Ovary (tissue), 9 donors: ENCODE results near the gene XAGE3. TPM values are rescaled to one million over a fixed set of nuclear protein-coding genes. Genes with fewer than 3 reads are reported as not detected.

Source experiments
- DNase-seq, 5 donors: peaks; one replicate each; pipeline ENCODE4 v3.0.0-alpha.2; 2019 to 2020
- H3K27ac ChIP-seq, 2 donors: fragments of 200-600 bp; one replicate each; pipeline versions ENCODE4 v1.5.1 to v1.8.0; 2019 to 2022
- H3K27me3 ChIP-seq: fragments of 200-600 bp; one replicate; pipeline ENCODE4 v1.8.0; 2022
- H3K36me3 ChIP-seq: fragments of 200-600 bp; sonication (generic); one replicate; pipeline ENCODE4 v1.5.1; 2019
- H3K4me1 ChIP-seq: one replicate; pipeline ENCODE4 v1.8.1; 2013; ENCODE audit warnings: mild to moderate bottlenecking, moderate library complexity; ENCODE audit not compliant: insufficient read depth
- H3K4me3 ChIP-seq: fragments of 200-600 bp; sonication (generic); one replicate; pipeline ENCODE4 v1.5.1; 2017
- H3K9me3 ChIP-seq, 2 donors: fragments of 200-600 bp in 1 of 2; sonication (generic) in 1 of 2; one replicate each; pipeline versions ENCODE4 v1.5.1 to v1.8.1; 2013 to 2019; ENCODE audit warnings: mild to moderate bottlenecking in 1 of 2, moderate library complexity in 1 of 2
- EP300 ChIP-seq: sonication (generic); formaldehyde crosslinking; IDR thresholded peaks from one replicate; pipeline ENCODE4 v1.6.1; 2017; ENCODE audit warnings: antibody characterized with exemption
- POLR2A ChIP-seq: fragments of 450-650 bp; IDR thresholded peaks from one replicate; pipeline ENCODE4 v1.6.1; 2017; ENCODE audit warnings: antibody characterized with exemption, mild to moderate bottlenecking, moderate library complexity
- WGBS, 3 donors: extraction: QIAGEN DNeasy Blood & Tissue Kit in 1 of 3; methylation state at CpG; one replicate each; pipeline versions ENCODE4 v1.1.5 to v1.1.7; 2013 to 2017; 5-methylcytosine and 5-hydroxymethylcytosine counted together
- intact Hi-C, 4 donors: fragments of 100-400 bp; cut with DNase I; formaldehyde crosslinking; loops; one replicate each; pipeline versions ENCODE4 v1.11.0 to v1.15.1; 2022 to 2023
- polyA plus RNA-seq, 2 donors: library from polyadenylated mRNA; stranded (reverse); fragments of 200-250 nt in 1 of 2; fragments of 350-450 nt in 1 of 2; fragmentation: Illumina TruSeq in 1 of 2; extraction: RNeasy Lipid Tissue Mini Kit (QIAGEN cat#74804) in 1 of 2; gene quantifications; one replicate each; pipeline ENCODE4 v1.2.3, GENCODE V29; 2013 to 2014
- total RNA-seq, 7 donors: library from RNA; depleted of rRNA in 2 of 7; stranded (reverse); fragments of >200 nt in 2 of 7; fragmentation: NEBNext Ultra II Directional in 3 of 7; extraction: Animal tissue kit (Norgen Biotek cat#: 25700) in 3 of 7; gene quantifications; one replicate each; pipeline versions ENCODE4 v1.1.0 to v1.2.4, GENCODE V29; 2016 to 2023
- TF ChIP-seq, protein P1 (sequence below), 3 donors: fragments of 450-650 bp in 2 of 3; fragments of 200-600 bp in 1 of 3; IDR thresholded peaks; one replicate each; pipeline versions ENCODE4 v1.5.1 to v1.8.0; 2016 to 2022; ENCODE audit warnings: antibody characterized with exemption in 3 of 3, mild to moderate bottlenecking in 1 of 3
- donor health status: DM: no; HTN: no; CAD: no; lungs with moderate emphysema.
- donor health status: DM: no; HTN: no; CAD: no.
- donor health status: Bipolar disorder and iron deficiency.
- donor health status: DM: yes; HTN: yes; CAD: no.
- donor health status: DM: no; HTN: no; CAD: no.
- donor health status: DM: yes; HTN: yes; CAD: no.

Gene XAGE3
- total and polyA plus RNA-seq, 9 donors, result not detected

DNA sequence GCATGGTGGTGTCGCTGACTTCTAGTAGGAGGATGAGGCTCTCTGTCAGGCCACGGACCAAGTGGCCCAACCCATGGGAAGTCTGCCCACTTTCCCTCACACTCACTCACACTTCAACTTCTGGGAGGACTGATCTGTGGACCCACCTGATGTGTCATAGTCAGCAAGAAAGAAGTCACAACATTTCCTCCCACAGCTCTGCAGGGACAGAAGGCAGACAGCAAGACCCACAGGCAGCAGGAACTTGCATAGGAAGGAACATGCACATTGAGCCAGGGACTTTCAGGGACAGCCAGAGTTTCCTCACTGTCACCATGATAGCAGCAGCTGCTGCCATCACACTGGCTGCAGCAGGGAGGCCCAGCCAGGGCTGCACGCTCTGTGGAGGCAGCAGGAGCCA lies 37.3 kb downstream of the XAGE3 start:
- no peak overlapping the region for H3K27ac ChIP-seq
- H3K4me1 ChIP-seq, result no peaks in the 10 kb centered on the region
- TF ChIP-seq POLR2A, result no peak
- TF ChIP-seq EP300, result no peak
- TF ChIP-seq, protein P1, sequence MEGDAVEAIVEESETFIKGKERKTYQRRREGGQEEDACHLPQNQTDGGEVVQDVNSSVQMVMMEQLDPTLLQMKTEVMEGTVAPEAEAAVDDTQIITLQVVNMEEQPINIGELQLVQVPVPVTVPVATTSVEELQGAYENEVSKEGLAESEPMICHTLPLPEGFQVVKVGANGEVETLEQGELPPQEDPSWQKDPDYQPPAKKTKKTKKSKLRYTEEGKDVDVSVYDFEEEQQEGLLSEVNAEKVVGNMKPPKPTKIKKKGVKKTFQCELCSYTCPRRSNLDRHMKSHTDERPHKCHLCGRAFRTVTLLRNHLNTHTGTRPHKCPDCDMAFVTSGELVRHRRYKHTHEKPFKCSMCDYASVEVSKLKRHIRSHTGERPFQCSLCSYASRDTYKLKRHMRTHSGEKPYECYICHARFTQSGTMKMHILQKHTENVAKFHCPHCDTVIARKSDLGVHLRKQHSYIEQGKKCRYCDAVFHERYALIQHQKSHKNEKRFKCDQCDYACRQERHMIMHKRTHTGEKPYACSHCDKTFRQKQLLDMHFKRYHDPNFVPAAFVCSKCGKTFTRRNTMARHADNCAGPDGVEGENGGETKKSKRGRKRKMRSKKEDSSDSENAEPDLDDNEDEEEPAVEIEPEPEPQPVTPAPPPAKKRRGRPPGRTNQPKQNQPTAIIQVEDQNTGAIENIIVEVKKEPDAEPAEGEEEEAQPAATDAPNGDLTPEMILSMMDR (IDR thresholded peaks at IDR 0.05), result no peak
- H3K27me3 ChIP-seq, result no peaks in the 10 kb centered on the region
- intact Hi-C loops, result no loop called here
- H3K4me3 ChIP-seq, result no peak overlapping the region
- no peaks in the 10 kb centered on the region for H3K9me3 ChIP-seq
- no peaks in the 10 kb centered on the region for H3K36me3 ChIP-seq
- DNase-seq, result no peak
- WGBS, 3 donors, result 36 to 45% (median 42%) methylated on average over 3 of the region's 3 CpGs

DNA sequence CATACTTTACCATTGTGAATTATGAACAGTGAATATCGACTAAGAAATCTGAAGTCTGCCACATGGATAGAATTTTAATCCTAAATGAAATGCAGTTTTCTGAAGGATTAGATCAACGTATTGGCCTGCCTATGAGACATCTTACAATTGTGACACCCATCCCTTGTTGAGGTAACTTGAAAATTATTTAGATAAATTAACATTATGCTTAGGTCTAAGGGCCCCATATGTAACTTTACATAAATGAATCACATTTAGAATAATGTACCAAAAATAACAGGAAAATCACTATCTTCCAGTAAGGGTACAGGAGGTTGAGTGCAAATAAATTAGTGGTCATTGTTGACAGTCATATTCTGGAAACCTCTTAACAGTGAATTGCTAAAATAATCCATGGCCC lies 43.3 kb downstream of the XAGE3 start:
- intact Hi-C loops, result no loop called here
- Histone ChIP-seq H3K36me3 (no peaks in the 10 kb centered on the region), H3K4me3 (no peak overlapping the region), H3K27ac (no peak overlapping the region), H3K9me3 (no peaks in the 10 kb centered on the region), H3K4me1 (no peaks in the 10 kb centered on the region), H3K27me3 (no peaks in the 10 kb centered on the region)
- TF ChIP-seq EP300 (no peak), POLR2A (no peak)
- TF ChIP-seq, protein P1 (IDR thresholded peaks at IDR 0.05), result no peak
- 49 to 62% (median 60%) methylated on average over 2 of the region's 2 CpGs for WGBS, 3 donors
- DNase-seq, result no peak

GRCh38 chrX:52821079-52821760 lies 46.7 kb downstream of the XAGE3 start:
- intact Hi-C loops, result no loop called here
- WGBS, 3 donors, result 70 to 75% (median 70%) methylated on average over 11 of the region's 11 CpGs
- no peaks in the 10 kb centered on the region for H3K27me3 ChIP-seq
- H3K4me1 ChIP-seq, result no peaks in the 10 kb centered on the region
- no peaks in the 10 kb centered on the region for H3K9me3 ChIP-seq
- no peak for DNase-seq
- no peak for TF ChIP-seq POLR2A
- no peak for TF ChIP-seq EP300
- TF ChIP-seq, protein P1 (IDR thresholded peaks at IDR 0.05), result no peak
- H3K4me3 ChIP-seq, result no peak overlapping the region
- H3K36me3 ChIP-seq, result no peaks in the 10 kb centered on the region
- no peak overlapping the region for H3K27ac ChIP-seq

- H3K27ac ChIP-seq, result no peak overlapping the region
- DNase-seq, result no peak
- no peaks in the 10 kb centered on the region for H3K4me1 ChIP-seq
- no peaks in the 10 kb centered on the region for H3K9me3 ChIP-seq
- 60 to 76% (median 62%) methylated on average over 4 of the region's 4 CpGs for WGBS, 3 donors
- H3K36me3 ChIP-seq, result no peaks in the 10 kb centered on the region
- intact Hi-C loops, result no loop called here
- no peak for TF ChIP-seq EP300
- H3K4me3 ChIP-seq, result no peak overlapping the region
- H3K27me3 ChIP-seq, result no peaks in the 10 kb centered on the region
Observed at GRCh38 chrX:52819788-52820187, 48.1 kb downstream of the XAGE3 start.

Other genes starting within 250 kb of the XAGE3 start
- not detected for gene SSX7, start 213.2 kb downstream of the XAGE3 start, total RNA-seq
- gene SSX7, start 213.2 kb downstream of the XAGE3 start, polyA plus RNA-seq, result not detected
- not detected for gene SSX2, start 160.9 kb downstream of the XAGE3 start, total RNA-seq
- not detected for gene SSX2, start 160.9 kb downstream of the XAGE3 start, polyA plus RNA-seq
- gene SSX2B, start 116.8 kb downstream of the XAGE3 start, total RNA-seq, result not detected
- not detected for gene SSX2B, start 116.8 kb downstream of the XAGE3 start, polyA plus RNA-seq
- gene SPANXN5, start 70.7 kb downstream of the XAGE3 start, total RNA-seq, result not detected
- not detected for gene SPANXN5, start 70.7 kb downstream of the XAGE3 start, polyA plus RNA-seq
- not detected for gene XAGE5, start 56.8 kb downstream of the XAGE3 start, total RNA-seq
- gene XAGE5, start 56.8 kb downstream of the XAGE3 start, polyA plus RNA-seq, result not detected
- gene FAM156B, start 29.2 kb upstream of the XAGE3 start, total RNA-seq, result 10 to 100 TPM in 4 of 7 donors, 1 to 10 TPM in 3; 6.8 to 22.9 (median 13.6) TPM
- 10 to 100 TPM in 1 of 2 donors, 1 to 10 TPM in 1; 2.2 to 14.9 TPM for gene FAM156B, start 29.2 kb upstream of the XAGE3 start, polyA plus RNA-seq
- 10 to 100 TPM in 6 of 7 donors, 1 to 10 TPM in 1; 8.7 to 24.1 (median 17.9) TPM for gene FAM156A, start 90.4 kb upstream of the XAGE3 start, total RNA-seq
- gene FAM156A, start 90.4 kb upstream of the XAGE3 start, polyA plus RNA-seq, result 10 to 100 TPM; 13.2 to 16.6 TPM
- gene GPR173, start 180.7 kb upstream of the XAGE3 start, total RNA-seq, result 10 to 100 TPM in 3 of 7 donors, 1 to 10 TPM in 4; 2.9 to 15.6 (median 8.4) TPM
- 1 to 10 TPM; 4.0 to 4.1 TPM for gene GPR173, start 180.7 kb upstream of the XAGE3 start, polyA plus RNA-seq
- gene TSPYL2, start 214.3 kb upstream of the XAGE3 start, total RNA-seq, result 100 to 1,000 TPM; 104 to 232 (median 166) TPM
- 100 to 1,000 TPM; 167 to 185 TPM for gene TSPYL2, start 214.3 kb upstream of the XAGE3 start, polyA plus RNA-seq
- 10 to 100 TPM; 12.8 to 21.0 (median 15.3) TPM for gene KANTR, start 226.1 kb upstream of the XAGE3 start, total RNA-seq
- gene KANTR, start 226.1 kb upstream of the XAGE3 start, polyA plus RNA-seq, result 1 to 10 TPM; 7.5 to 8.4 TPM